Kidney capillary endothelial cell (primary cell): ENCODE measurements around the gene CDH23.

Experiments used
- DNase-seq: peaks from one replicate; pipeline ENCODE4 v3.0.0-alpha.2; 2018; ENCODE audit warnings: low spot score

The CDH23 gene

DNA sequence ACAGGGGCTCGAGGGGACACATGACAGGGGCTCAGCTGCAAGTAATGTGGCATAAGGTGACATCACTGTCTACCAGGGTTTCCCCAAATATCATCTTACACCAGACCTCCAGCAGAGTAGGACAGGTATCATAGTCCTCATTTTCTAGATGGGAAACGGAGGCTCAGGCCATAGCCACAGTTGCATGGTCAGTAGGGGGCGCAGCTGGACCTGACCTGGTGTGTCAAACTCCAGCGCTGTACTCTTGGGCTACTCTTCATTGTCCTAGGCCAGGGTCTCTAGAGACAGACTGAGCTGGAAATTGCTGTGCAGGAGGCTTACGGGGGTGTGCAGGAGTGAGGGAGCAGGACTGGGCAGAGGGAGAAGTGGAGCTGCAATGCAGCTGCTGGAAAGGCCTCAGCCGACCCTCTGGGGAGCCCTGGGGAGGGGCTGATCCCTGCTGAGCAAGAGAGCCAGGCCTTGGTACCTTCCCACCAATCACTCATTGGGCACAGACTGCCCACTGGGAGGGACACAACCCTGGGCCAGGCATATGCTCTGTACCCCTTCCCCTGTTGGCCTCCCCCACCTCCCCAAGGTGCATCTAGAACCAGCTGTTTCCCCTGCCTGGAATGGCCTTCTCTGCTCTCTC is 89.9 kb downstream of the CDH23 start:
- DNase-seq: peak; percentile 26

DNA sequence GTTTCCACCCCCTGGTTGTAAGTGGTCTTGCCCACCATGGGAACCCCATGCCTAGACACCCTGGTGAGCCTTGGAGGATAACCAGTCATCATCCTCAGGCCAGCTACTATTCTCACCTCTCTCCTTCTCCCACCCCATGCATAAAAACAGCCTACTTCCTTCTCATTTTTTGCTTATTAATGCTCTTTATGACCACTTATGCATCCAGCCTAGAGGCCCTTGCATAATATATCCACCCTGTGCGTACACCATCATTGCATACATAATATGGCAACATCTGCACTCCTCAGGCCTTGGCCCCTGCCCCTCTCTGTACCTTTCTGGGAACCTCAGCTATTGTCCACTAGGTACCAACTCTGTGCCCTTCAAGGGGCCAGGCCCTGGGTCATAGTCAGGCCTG is 91.0 kb downstream of the CDH23 start:
- no peak for DNase-seq

DNA sequence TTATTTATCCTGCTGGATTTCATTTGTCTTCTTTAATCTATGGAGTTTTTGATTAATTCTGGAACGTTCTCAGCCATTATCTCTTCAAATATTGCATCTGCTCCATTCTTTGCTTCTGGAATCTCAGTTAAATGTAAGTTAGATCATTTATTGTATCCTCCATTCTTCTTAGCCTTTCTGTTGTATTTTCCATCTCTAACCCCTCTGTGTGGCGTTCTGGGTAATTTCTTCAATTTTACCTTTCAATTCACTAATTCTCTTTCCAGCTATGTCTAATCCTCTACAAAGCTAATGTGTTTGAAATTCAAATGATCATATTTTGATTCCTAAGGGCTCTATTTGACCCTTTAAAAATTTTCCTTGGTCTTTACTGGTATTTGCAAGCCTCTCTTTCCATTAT is 92.4 kb downstream of the CDH23 start:
- DNase-seq: no peak

GRCh38 chr10:71492872-71493271 is 96.2 kb downstream of the CDH23 start:
- no peak for DNase-seq

GRCh38 chr10:71493741-71494140 is 97.0 kb downstream of the CDH23 start:
- no peak for DNase-seq

GRCh38 chr10:71494476-71494875 is 97.8 kb downstream of the CDH23 start:
- DNase-seq: no peak

DNA sequence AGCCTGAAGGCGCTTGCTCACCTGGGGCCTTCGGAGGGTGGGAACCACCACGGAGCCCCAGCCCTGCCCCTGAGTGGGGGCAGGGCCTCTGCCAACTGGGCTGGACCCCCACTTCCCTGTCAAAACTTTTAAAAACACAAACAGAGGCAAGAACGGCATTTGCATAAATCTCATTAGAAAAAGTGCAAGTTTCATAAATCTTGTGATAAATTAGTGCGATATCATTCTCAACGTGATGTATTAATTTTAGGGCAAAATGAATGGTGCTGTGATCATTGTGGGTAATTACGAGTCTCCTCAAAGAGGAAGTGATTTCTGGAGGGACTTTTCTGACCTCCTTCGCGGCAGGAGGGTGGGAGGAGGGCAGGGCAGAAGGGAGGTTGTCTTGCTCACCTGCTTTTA is 98.3 kb downstream of the CDH23 start:
- no peak for DNase-seq

GRCh38 chr10:71496927-71497762 is 100.4 kb downstream of the CDH23 start:
- DNase-seq: no peak

GRCh38 chr10:71497763-71498326 is 101.1 kb downstream of the CDH23 start:
- no peak for DNase-seq

DNA sequence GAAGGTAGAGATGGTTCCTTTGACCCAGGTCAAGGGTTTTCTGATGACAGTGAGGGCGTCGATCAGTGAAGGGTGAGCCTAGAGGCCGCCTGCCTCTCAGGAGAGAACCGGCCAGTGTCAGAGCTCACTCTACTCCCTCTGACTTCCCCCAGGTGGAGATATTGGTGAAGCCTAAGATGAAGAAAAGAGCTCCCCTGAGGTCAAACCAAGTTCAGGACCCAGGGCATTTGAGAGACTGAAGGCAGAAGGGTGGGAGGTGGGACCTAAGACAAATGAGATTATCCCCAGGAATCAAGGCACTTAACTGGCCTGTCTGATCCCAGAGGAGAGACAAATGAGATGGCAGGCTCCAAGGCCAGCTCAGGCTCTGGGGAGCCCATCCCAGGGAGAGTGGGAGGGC is 104.7 kb downstream of the CDH23 start:
- no peak for DNase-seq

- DNase-seq: no peak
These were observed 105.5 kb downstream of the CDH23 start for GRCh38 chr10:71502190-71502589.

GRCh38 chr10:71502851-71503250 is 106.1 kb downstream of the CDH23 start:
- DNase-seq: no peak

DNA sequence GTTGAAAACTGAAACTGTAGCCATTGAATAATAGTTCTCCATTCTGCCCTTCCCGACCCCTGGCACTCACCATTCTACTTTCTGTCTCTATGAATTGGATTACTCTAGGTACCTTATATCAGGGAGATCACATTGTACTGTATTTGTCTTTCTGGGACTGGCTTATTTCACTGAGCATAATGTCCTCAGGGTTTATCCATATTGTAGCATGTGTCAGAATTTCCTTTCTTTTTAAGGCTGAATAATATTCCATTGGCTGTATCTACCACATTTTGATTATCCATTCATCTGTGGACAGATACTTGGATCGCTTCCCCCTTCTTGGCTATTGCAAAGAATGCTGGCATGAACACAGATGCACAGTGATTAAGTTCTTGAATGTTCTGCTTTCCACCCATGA is 107.4 kb downstream of the CDH23 start:
- DNase-seq: no peak

DNA sequence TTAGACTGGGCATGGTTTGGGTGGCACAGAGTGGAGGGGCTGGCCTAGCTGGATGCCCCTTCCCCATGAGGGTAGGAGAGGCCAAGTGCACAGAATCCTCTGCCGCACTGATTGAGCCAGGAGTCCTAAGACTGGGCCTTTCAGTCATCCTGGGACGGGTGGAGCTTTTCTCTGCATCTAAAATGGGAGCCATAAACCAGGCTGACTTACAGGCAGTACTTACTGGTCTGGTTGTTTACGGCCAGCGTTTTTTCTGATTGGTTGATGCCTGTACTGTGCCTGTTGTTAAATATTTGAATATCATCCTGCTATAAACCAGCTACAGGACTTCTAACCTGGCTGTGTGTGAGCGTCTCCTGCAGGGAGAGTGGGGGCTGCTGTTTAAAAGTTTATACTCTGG is 107.8 kb downstream of the CDH23 start:
- no peak for DNase-seq

DNA sequence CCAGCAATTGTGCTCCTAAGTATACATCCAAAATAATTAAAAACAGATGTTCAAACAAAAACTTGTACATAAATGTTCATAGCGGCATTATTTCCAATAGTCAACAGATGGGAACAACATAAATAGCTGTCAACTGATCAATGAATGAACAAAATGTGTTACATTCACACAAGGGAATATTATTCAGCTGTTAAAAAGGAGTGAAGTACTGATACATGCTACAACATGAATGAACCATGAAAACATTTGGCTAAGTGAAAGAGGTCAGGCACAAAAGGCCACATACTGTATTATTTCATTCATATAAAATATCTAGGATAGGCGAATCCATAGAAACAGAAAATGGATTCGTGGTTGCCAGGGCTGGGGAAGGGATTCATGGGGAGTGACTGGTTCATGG is 109.1 kb downstream of the CDH23 start:
- no peak for DNase-seq

GRCh38 chr10:71509444-71509843 is 112.7 kb downstream of the CDH23 start:
- no peak for DNase-seq

DNA sequence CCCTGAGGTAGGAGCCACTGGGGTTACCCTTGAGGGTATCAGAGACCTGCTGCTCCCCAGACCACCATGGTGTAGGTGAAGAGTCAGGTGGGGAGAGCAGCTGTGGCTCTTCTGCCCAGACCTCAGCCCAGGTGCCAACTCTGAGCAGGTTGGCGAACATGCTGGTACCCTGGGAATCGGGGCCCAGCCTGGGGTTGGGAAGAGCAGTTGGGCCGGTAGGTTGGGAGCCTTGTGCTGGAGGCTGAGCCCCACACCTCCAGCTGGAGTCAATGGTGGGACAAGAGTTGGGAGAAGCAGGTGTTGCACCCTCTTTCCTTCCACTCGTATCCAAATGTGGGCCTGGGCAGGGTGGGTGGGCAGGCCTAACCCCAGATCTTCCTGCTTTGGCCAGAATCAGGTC is 114.5 kb downstream of the CDH23 start:
- DNase-seq: no peak

- no peak for DNase-seq
These were observed 115.6 kb downstream of the CDH23 start for GRCh38 chr10:71512312-71512711.

DNA sequence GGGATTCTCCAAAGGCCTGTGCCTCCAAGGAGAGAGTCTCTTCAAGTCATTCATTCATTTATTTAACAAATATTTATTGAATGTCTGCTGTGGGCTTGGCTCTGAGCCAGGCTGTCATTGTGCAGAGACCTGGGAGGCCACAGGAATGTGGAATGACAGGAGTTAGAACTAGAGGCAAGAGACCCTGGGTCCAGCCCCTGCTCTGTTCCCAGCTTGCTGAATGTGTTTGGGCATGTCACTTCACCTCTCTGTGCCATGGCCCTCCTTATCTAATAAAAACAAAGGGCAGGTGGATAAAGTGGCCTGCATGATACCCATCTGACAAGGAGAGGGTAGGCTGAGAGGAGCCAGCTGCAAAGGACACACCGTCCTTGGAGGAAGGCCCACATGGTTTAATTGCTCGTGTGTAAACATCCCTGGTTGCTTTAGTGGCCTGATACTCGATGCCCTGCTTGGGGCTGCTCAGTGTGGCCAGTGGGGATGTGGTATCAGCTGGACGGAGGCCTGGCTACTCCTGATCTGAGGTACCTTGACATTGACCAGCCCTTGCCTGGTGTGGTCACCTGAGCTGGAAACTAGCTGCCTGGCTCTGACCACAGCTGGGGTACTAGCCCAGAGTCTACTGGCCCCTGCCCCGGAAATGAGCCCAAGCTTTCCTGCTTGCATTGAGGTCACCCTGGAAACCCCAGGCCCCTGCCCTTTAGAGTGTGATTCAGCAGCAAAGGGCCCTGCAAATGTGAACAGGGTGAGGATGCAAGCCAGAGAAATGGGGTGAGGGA is 116.2 kb downstream of the CDH23 start:
- DNase-seq: no peak

GRCh38 chr10:71513540-71513853 is 116.8 kb downstream of the CDH23 start:
- no peak for DNase-seq

DNA sequence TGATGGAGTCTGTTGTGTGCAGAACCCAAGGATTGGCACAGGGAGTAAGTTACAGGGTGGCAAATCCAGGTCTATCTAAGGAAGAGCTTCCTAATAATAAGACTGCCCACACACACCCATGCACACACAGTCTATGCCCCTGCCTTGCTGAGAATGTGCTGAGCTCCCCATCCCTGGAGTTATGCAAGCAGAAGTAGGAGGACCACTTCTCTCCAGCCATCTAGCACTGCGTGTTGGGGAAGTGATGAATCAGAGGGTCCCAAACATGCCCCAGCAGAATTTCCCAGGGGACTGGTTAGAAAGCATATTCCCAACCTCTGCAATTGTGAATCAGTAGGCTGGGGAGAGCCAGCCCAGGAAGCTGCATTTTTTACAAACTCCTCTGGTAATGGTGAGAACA is 117.2 kb downstream of the CDH23 start:
- DNase-seq: no peak

- no peak for DNase-seq
These were observed 118.9 kb downstream of the CDH23 start for GRCh38 chr10:71515531-71516172.
